ACC112 (cell line): ENCODE measurements around the gene GPRIN1.
A peak's percentile ranks its signal among the peaks of the same experiment; 100 is the strongest.

Experiments
- H2AFZ ChIP-seq: fragments of 200-600 bp; sonication (generic); one replicate; pipeline ENCODE4 v1.6.0; 2017; ENCODE audit warnings: antibody characterized with exemption, low read length; ENCODE audit not compliant: unreplicated experiment
- H3K27ac ChIP-seq: fragments of 200-600 bp; sonication (generic); 2 replicates; pipeline ENCODE4 v1.5.1; 2014; ENCODE audit warnings: low read depth, mild to moderate bottlenecking, antibody characterized with exemption, low read length, moderate library complexity
- H3K27me3 ChIP-seq: fragments of 200-600 bp; sonication (generic); 2 replicates; pipeline ENCODE4 v1.6.1; 2014; ENCODE audit warnings: mild to moderate bottlenecking, antibody characterized with exemption, low read length, moderate library complexity, mixed read lengths; ENCODE audit not compliant: insufficient read depth
- H3K36me3 ChIP-seq: fragments of 200-600 bp; sonication (generic); 2 replicates; pipeline ENCODE4 v1.6.1; 2016; ENCODE audit warnings: mild to moderate bottlenecking, antibody characterized with exemption, low read length, moderate library complexity, mixed read lengths; ENCODE audit not compliant: insufficient read depth
- H3K4me1 ChIP-seq: fragments of 200-600 bp; sonication (generic); one replicate; pipeline ENCODE4 v1.6.1; 2016; ENCODE audit warnings: low read length, mixed read lengths; ENCODE audit not compliant: insufficient read depth, unreplicated experiment, control insufficient read depth
- H3K4me3 ChIP-seq: fragments of 200-600 bp; sonication (generic); 2 replicates; pipeline ENCODE4 v1.5.1; 2014; ENCODE audit warnings: mild to moderate bottlenecking, low read depth, low read length
- H3K79me2 ChIP-seq: fragments of 200-600 bp; sonication (generic); one replicate; pipeline ENCODE4 v1.6.0; 2016; ENCODE audit warnings: low read length; ENCODE audit not compliant: control insufficient read depth, unreplicated experiment, insufficient read depth

The GPRIN1 gene

GRCh38 chr5:176624142-176624541, 14.2 kb upstream of the GPRIN1 start:
- no peaks in the 10 kb centered on the region for H3K36me3 ChIP-seq
- no peak overlapping the region for H3K27ac ChIP-seq
- peaks cover 6% of the 10 kb centered on the region for H3K4me1 ChIP-seq
- H3K79me2 ChIP-seq, result no peaks in the 10 kb centered on the region
- peaks cover 38% of the 10 kb centered on the region for H3K27me3 ChIP-seq
- H3K4me3 ChIP-seq, result no peak overlapping the region
- H2AFZ ChIP-seq, result no peak overlapping the region

GRCh38 chr5:176621661-176622079, 11.7 kb upstream of the GPRIN1 start:
- Histone ChIP-seq H3K27ac (no peak overlapping the region), H3K4me3 (no peak overlapping the region), H3K79me2 (no peaks in the 10 kb centered on the region), H3K36me3 (no peaks in the 10 kb centered on the region), H3K4me1 (peaks cover 6% of the 10 kb centered on the region), H2AFZ (no peak overlapping the region), H3K27me3 (peaks cover 35% of the 10 kb centered on the region)

DNA sequence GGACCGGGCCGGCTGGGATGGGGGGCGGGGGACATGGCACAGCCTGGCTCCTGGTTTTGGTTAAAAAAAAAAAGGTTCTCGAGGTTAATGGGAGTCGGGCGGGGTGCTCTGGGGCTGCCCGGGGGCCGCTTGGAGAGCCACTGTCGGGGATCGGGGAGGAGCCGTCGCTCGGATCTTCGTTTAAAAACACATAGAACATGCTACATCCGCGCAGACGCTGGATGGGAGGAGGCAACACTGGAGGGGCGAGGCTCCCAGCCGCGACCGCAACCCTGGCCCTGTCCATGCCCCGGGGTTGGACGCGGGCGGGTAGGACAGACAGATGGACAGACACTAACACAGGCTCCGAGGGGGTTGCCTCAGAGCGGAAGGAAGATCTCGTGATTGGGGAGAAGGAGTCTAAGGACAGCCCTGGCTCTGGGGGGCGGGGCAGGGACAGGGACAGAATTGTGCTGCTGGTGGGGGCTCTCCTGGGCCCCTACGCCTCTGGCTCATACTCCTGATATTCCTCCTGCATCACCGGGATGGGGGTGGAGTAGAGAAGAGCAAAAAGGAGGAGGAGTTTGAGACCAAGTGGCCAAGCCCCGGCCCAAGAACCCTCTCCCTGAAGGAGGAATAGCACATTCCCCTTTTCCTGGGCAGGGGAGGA, 10.5 kb upstream of the GPRIN1 start:
- Histone ChIP-seq H3K4me1 (peaks cover 14% of the 10 kb centered on the region), H2AFZ (peak overlapping the region; percentile 9), H3K27ac (no peak overlapping the region), H3K36me3 (no peaks in the 10 kb centered on the region), H3K27me3 (peaks cover 32% of the 10 kb centered on the region), H3K79me2 (no peaks in the 10 kb centered on the region), H3K4me3 (peak overlapping the region; percentile 60)

DNA sequence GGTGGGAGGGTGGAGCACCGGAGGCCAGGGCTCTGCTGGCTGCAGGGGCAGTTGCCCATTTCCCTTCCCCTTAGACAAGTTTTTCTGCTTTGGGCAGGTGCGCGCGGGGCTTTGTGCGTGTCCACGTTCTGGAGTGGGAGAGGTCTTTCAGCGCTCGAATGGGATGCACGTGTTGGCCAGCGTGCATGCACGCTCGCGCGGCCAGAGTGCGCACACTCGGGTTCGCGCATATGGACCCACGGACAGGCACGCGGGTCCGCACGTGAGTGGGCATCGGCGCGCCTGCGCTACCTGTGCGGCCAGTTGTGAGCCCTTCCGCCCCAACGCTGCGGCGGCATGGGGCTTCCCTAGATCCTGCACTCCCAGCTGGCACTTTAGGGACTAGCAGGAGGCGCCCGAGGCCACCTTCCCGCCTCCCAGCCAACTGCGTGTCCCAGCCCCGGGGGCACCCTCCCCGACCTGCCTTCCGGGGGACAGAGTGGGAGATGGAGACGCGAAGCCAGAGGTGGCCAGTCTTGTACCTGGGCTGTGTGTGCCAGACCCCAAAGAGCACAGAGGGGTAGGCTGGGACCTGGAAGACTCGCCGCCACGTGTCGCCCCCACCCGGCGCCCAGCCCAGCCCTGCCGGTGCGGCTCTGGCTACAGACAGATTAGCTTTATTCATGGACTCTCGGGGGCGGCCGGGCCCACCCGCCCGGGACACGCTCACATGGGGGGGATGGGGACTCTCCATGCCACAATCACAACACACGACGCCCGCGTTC, 9.8 kb upstream of the GPRIN1 start:
- H3K27me3 ChIP-seq, result peaks cover 27% of the 10 kb centered on the region
- H3K36me3 ChIP-seq, result no peaks in the 10 kb centered on the region
- no peaks in the 10 kb centered on the region for H3K79me2 ChIP-seq
- H3K4me1 ChIP-seq, result peaks cover 21% of the 10 kb centered on the region
- peak overlapping the region; percentile 9 for H2AFZ ChIP-seq
- H3K4me3 ChIP-seq, result peak overlapping the region; percentile 60
- H3K27ac ChIP-seq, result no peak overlapping the region

DNA sequence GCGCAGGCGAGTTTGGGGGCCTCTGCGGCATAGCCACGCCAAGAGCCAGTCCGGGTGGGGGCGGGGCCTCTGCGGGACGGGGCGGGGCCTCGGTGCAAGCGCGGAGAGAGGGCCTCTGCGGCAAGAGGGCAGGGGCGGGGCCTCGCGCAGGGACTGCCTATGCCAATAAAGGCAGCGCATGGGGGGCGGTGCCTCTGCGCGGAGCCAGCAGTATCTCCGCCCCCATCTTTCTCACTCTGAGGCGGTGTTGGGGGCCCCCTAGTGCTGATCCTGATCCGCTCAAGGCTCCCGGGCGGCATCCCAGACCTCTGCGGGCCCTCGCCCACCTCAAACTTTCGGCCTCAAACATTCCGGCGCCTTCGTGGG, 9.2 kb upstream of the GPRIN1 start:
- Histone ChIP-seq H3K79me2 (no peaks in the 10 kb centered on the region), H3K36me3 (no peaks in the 10 kb centered on the region), H3K4me1 (peaks cover 25% of the 10 kb centered on the region), H3K4me3 (peak overlapping the region; percentile 60), H2AFZ (peak overlapping the region; percentile 24), H3K27me3 (peaks cover 26% of the 10 kb centered on the region), H3K27ac (no peak overlapping the region)

DNA sequence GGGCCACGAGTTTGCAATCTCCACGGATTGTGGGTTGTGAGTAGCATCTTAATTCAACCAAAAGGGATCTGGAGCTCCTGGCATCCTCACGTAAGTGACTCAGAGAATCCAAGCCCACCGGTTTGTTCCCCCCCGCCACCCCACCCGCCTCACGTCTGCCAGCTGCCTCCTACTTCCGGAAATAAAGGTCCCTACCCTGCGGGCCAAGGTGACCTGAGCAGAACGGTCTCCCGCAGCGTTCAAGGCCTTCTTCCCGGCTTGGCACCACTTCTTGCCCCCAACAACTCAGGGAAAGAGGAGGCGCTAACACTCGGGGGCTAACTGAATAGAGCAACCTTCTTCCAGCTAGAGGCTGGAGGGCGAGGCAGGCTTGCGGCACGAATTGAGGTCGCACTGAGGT, 8.8 kb upstream of the GPRIN1 start:
- peaks cover 22% of the 10 kb centered on the region for H3K27me3 ChIP-seq
- peaks cover 28% of the 10 kb centered on the region for H3K4me1 ChIP-seq
- H2AFZ ChIP-seq, result peak overlapping the region; percentile 24
- H3K79me2 ChIP-seq, result no peaks in the 10 kb centered on the region
- peak overlapping the region; percentile 58; the same call in 1 of the 2 replicates for H3K4me3 ChIP-seq
- H3K36me3 ChIP-seq, result no peaks in the 10 kb centered on the region
- no peak overlapping the region for H3K27ac ChIP-seq

DNA sequence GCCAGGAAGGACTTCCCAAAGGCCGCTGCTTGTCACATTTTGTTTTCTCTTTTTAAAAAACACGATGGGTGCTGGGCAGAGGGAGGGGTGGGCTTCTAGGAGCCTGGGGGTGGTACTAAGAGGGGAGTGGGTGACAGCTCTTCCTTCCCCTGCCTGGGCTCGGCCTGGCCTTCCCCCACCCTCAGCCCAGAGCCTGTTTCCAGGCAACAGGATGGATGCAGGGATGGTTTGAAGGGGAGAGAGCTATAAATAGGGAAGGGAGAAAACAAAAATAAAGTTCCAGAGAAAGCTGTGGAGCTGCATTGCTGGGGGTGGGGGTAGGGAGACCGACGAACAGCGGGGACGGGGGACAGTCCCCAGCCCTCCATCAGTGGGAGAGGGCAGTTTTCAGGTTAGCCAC, 6.6 kb upstream of the GPRIN1 start:
- Histone ChIP-seq H2AFZ (no peak overlapping the region), H3K79me2 (no peaks in the 10 kb centered on the region), H3K4me3 (no peak overlapping the region), H3K27ac (no peak overlapping the region), H3K4me1 (peaks cover 34% of the 10 kb centered on the region), H3K27me3 (peaks cover 22% of the 10 kb centered on the region), H3K36me3 (no peaks in the 10 kb centered on the region)

DNA sequence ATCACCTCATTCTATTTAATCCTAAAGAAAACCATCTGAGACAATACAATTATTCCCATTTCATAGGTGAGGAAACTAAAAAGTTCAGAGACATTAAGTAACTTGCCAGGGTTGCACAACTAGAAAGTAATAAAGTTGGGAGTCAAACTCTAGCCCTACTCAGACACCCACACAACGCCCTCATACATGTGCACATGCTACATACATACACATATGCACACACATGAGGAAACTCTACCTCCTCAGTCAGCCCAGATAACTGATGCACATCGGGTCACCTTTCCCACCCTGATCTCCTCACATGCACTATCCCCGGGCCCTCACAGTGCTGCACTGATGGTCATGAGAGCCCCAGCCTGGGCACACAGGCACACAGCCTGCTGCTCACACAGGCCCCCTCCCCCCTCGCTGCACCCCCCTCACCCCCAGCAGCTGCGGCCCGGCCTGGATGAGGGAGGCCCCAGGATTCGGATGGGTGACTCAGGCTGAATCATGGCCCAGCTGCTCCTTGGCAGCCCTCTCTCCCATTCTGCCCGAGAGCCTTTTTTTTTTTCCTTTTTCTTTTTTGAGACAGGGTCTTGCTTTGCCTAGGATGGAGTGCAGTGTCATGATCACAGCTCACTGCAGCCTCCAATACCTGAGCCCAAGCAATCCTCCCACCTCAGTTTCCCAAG, 5.0 kb upstream of the GPRIN1 start:
- peaks cover 9% of the 10 kb centered on the region for H3K27me3 ChIP-seq
- peaks cover 34% of the 10 kb centered on the region for H3K4me1 ChIP-seq
- no peaks in the 10 kb centered on the region for H3K79me2 ChIP-seq
- H3K27ac ChIP-seq, result no peak overlapping the region
- H3K4me3 ChIP-seq, result no peak overlapping the region
- H3K36me3 ChIP-seq, result no peaks in the 10 kb centered on the region
- H2AFZ ChIP-seq, result no peak overlapping the region

DNA sequence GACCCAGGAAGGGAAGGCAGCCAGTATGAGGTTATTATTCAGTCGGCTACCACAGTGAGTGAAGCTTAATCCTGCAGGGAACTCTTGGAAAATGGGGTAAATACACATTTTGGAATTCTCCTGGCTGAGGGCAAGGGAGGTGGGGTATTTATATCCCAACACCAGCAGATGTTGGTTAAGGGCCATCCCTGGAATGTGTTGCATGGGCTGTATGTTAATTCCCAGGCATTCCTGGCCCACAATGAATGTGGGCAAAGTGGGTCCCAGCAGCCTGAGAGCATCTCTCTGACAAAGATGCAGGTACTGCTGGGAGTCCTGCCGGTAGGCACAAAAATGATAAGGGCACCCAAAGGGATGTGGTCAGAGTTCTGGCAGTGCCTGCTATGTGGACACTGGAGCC, 2.9 kb upstream of the GPRIN1 start:
- no peak overlapping the region for H2AFZ ChIP-seq
- peaks cover 28% of the 10 kb centered on the region for H3K4me1 ChIP-seq
- H3K79me2 ChIP-seq, result no peaks in the 10 kb centered on the region
- H3K27me3 ChIP-seq, result no peaks in the 10 kb centered on the region
- no peaks in the 10 kb centered on the region for H3K36me3 ChIP-seq
- H3K4me3 ChIP-seq, result no peak overlapping the region
- no peak overlapping the region for H3K27ac ChIP-seq

GRCh38 chr5:176612008-176612407, 2.1 kb upstream of the GPRIN1 start:
- peaks cover 28% of the 10 kb centered on the region for H3K4me1 ChIP-seq
- H3K27ac ChIP-seq, result no peak overlapping the region
- H3K79me2 ChIP-seq, result no peaks in the 10 kb centered on the region

More at GRCh38 chr5:176612008-176612407, 2.1 kb upstream of the GPRIN1 start:
- Histone ChIP-seq H3K27me3 (no peaks in the 10 kb centered on the region), H2AFZ (no peak overlapping the region), H3K4me3 (no peak overlapping the region), H3K36me3 (no peaks in the 10 kb centered on the region)
